K562 (cell line): ENCODE results near the gene LMAN2. TPM values are rescaled to one million over a fixed set of nuclear protein-coding genes. Genes with fewer than 3 reads are reported as not detected.
A peak's percentile ranks its signal among the peaks of the same experiment; 100 is the strongest.

Experiments
- ARID1B ChIP-seq: fragments of 450-650 bp; IDR thresholded peaks from 2 replicates; pipeline ENCODE4 v1.6.1; 2016; ENCODE audit warnings: antibody characterized with exemption, mild to moderate bottlenecking, inconsistent platforms
- CBX1 ChIP-seq: sonication (generic); IDR thresholded peaks from 2 replicates; pipeline ENCODE4 v1.6.1; 2016; ENCODE audit warnings: antibody characterized with exemption, low read depth, mild to moderate bottlenecking
- CCAR2 ChIP-seq: fragments of 200-400 bp; formaldehyde crosslinking; IDR thresholded peaks from 2 replicates; pipeline ENCODE4 v1.6.1; 2017; ENCODE audit warnings: mild to moderate bottlenecking, low read depth, low read length
- FOXA3 ChIP-seq, 2 experiments: fragments of 450-650 bp in 1 of 2; sonication (generic) in 1 of 2; formaldehyde crosslinking; IDR thresholded peaks in 1 of 2; conservative IDR thresholded peaks in 1 of 2; 2 replicates each; pipeline versions ENCODE4 v1.4.0 to v1.8.0; 2020 to 2022; ENCODE audit warnings: mild to moderate bottlenecking in 2 of 2, missing genetic modification reagents in 1 of 2
- GABPA ChIP-seq: fragments of 200-800 bp; sonication (Bioruptor generic); conservative IDR thresholded peaks from 2 replicates; pipeline ENCODE4 v1.6.1; 2016; ENCODE audit warnings: low read depth, missing genetic modification characterization, missing compliant biosample characterization
- HNRNPK ChIP-seq: fragments of 200-400 bp; formaldehyde crosslinking; IDR thresholded peaks from one replicate; pipeline ENCODE4 v1.6.1; 2018; ENCODE audit warnings: mild to moderate bottlenecking, low read depth, low read length; ENCODE audit not compliant: poor library complexity, severe bottlenecking
- KAT2B ChIP-seq: IDR thresholded peaks from one replicate; pipeline ENCODE4 v1.6.1; 2012; ENCODE audit warnings: low read depth, mild to moderate bottlenecking, control low read depth, inconsistent platforms, low read length, moderate library complexity
- RBBP5 ChIP-seq: fragments of 200-600 bp; sonication (generic); IDR thresholded peaks from 2 replicates; pipeline ENCODE4 v1.6.1; 2012; ENCODE audit warnings: borderline replicate concordance, mild to moderate bottlenecking, low read length, control low read depth, inconsistent platforms; ENCODE audit not compliant: insufficient read depth, poor library complexity, severe bottlenecking
- RBFOX2 ChIP-seq: fragments of 200-400 bp; formaldehyde crosslinking; IDR thresholded peaks from 2 replicates; pipeline ENCODE4 v1.6.1; 2017; ENCODE audit warnings: low read depth, mild to moderate bottlenecking, low read length, moderate library complexity
- RBM17 ChIP-seq: fragments of 200-400 bp; formaldehyde crosslinking; IDR thresholded peaks from 2 replicates; pipeline ENCODE4 v1.6.1; 2017; ENCODE audit warnings: low read depth, mild to moderate bottlenecking, low read length, borderline replicate concordance
- ZNF165 ChIP-seq: fragments of 250-450 bp; sonication (Bioruptor Pico); IDR thresholded peaks from 2 replicates; pipeline ENCODE4 v1.4.0; 2020; ENCODE audit warnings: borderline replicate concordance
- ZNF263 ChIP-seq: sonication (generic); formaldehyde crosslinking; IDR thresholded peaks from 2 replicates; pipeline ENCODE4 v1.8.0; 2022; ENCODE audit warnings: mild to moderate bottlenecking, missing genetic modification reagents, borderline replicate concordance
- ZNF384 ChIP-seq: IDR thresholded peaks from 2 replicates; pipeline ENCODE4 v1.6.1; 2012; ENCODE audit warnings: low read depth, low read length, improper control_type of control experiment
- ZNF507 ChIP-seq: conservative IDR thresholded peaks from 2 replicates; pipeline ENCODE4 v1.6.1; 2017; ENCODE audit warnings: missing genetic modification characterization, missing compliant biosample characterization
- ZNF717 ChIP-seq: fragments of 250-450 bp; sonication (Bioruptor Pico); IDR thresholded peaks from 2 replicates; pipeline ENCODE4 v1.5.0; 2021
- polyA plus RNA-seq, 8 experiments: library from polyadenylated mRNA; depleted of rRNA in 4 of 8; stranded (reverse) in 5 of 8; unstranded in 3 of 8; fragments of >200 nt; fragmentation: Nextera tagmentation in 2 of 8; fragmentation: Illumina TruSeq in 1 of 8; extraction: Ambion mirVana in 2 of 8; extraction: Trizol in 1 of 8; gene quantifications; 2 replicates each; pipeline versions ENCODE4 v1.2.1 to v1.2.3, GENCODE V29; 2011 to 2014; ENCODE audit warnings: inconsistent platforms in 1 of 8, missing spikeins in 1 of 8
- total RNA-seq, 7 experiments: library from RNA; depleted of rRNA in 6 of 7; stranded (reverse); fragments of >200 nt in 6 of 7; fragmentation: Illumina TruSeq in 2 of 7; extraction: Trizol in 2 of 7; gene quantifications; 2 replicates each; pipeline versions ENCODE4 v1.2.1 to v1.2.3, GENCODE V29; 2011 to 2021; ENCODE audit warnings: low replicate concordance in 1 of 7
- TF ChIP-seq, protein P1 (sequence below): fragments of 250-450 bp; sonication (Bioruptor Pico); IDR thresholded peaks from 2 replicates; pipeline ENCODE4 v1.5.0; 2021
- TF ChIP-seq, protein P2 (sequence below), 2 experiments: fragments of 200-800 bp in 1 of 2; sonication (Bioruptor generic) in 1 of 2; sonication (generic) in 1 of 2; formaldehyde crosslinking in 1 of 2; IDR thresholded peaks in 1 of 2; conservative IDR thresholded peaks in 1 of 2; 2 replicates each; pipeline versions ENCODE4 v1.5.0 to v1.6.1; 2016 to 2020; ENCODE audit warnings: missing compliant biosample characterization in 1 of 2, missing genetic modification characterization in 1 of 2, missing genetic modification reagents in 1 of 2

Gene LMAN2
- total and polyA plus RNA-seq, 9 of the 15 experiments (the other 6 are each of a cell fraction or from before 2014, with no cell fraction given), result 2.7 to 254 (median 136) TPM

DNA sequence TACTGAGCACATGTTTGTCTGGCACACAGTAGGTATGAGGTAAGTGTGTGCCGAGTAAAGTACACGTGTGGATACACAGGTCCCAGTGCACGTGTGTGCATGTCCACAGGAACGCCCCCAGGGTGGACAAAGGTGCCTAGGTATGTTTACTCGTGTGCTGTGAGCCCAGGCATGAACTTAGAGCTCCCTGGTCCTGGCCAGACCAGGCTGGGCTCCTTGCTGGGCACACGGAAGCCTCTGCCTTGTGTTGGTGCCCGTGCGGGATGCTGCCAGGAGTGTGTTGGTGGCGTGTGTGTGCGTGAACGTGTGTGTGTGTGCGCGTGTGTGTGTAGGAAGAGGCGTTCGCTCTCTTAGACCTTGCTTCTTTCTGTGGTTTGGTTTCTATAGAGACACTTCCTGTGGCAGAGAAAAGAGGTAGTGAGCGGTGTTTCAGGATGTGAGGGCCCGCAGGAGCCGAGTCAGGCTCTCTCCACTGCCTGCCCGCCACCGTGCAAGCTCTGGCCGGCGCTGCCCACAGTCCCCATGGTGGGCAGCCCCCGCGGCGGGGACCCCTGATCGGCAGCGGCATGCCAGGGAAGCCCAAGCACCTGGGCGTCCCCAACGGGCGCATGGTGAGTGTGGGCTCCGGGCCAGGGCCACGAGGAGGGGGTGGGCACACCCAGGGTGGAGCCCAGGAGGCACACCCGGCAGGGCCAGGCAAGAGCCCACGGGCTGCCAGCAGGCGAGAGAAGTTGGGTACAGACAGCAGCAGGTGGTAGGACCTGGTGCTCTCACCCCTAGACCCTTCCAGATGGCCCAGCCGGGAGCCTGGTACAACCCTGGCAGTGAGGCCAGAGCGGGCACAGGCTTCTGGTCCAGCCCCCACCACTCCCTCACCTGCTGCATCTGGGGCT is 6.2 kb upstream of the LMAN2 start, which contains the start of gene RGS14 (continued):
- TF ChIP-seq, protein P1, sequence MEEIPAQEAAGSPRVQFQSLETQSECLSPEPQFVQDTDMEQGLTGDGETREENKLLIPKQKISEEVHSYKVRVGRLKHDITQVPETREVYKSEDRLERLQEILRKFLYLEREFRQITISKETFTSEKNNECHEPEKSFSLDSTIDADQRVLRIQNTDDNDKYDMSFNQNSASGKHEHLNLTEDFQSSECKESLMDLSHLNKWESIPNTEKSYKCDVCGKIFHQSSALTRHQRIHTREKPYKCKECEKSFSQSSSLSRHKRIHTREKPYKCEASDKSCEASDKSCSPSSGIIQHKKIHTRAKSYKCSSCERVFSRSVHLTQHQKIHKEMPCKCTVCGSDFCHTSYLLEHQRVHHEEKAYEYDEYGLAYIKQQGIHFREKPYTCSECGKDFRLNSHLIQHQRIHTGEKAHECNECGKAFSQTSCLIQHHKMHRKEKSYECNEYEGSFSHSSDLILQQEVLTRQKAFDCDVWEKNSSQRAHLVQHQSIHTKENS, result no peak
- TF ChIP-seq KAT2B, result no peak
- TF ChIP-seq, protein P2, sequence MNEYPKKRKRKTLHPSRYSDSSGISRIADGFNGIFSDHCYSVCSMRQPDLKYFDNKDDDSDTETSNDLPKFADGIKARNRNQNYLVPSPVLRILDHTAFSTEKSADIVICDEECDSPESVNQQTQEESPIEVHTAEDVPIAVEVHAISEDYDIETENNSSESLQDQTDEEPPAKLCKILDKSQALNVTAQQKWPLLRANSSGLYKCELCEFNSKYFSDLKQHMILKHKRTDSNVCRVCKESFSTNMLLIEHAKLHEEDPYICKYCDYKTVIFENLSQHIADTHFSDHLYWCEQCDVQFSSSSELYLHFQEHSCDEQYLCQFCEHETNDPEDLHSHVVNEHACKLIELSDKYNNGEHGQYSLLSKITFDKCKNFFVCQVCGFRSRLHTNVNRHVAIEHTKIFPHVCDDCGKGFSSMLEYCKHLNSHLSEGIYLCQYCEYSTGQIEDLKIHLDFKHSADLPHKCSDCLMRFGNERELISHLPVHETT (CRISPR knock-in tag; conservative IDR thresholded peaks at IDR 0.05 in 1 of 2, IDR thresholded peaks at IDR 0.05 in 1 of 2), result no peak
- no peak for TF ChIP-seq HNRNPK
- 0 out of 2 replicates have a peak, but pooled peaks have one; percentile 29 for TF ChIP-seq CBX1
- TF ChIP-seq RBM17, result no peak
- no peak for TF ChIP-seq CCAR2
- peak in 1 of 2 experiments; percentile 3; a peak in 1 of 4 replicates for TF ChIP-seq FOXA3 (CRISPR knock-in tag; conservative IDR thresholded peaks at IDR 0.05 in 1 of 2, IDR thresholded peaks at IDR 0.05 in 1 of 2)
- TF ChIP-seq GABPA (tag), result peak; percentile 80
- TF ChIP-seq ZNF507 (tag), result no peak
- no peak for TF ChIP-seq ZNF384
- no peak for TF ChIP-seq ZNF165 (CRISPR knock-in tag)
- peak; percentile 13; the same call in 1 of the 2 replicates for TF ChIP-seq ARID1B
- no peak for TF ChIP-seq ZNF717 (CRISPR knock-in tag)
- TF ChIP-seq ZNF263 (CRISPR knock-in tag), result peak; percentile 50; the same call in 1 of the 2 replicates
- peak; percentile 60 for TF ChIP-seq RBFOX2
- peak; percentile 46 for TF ChIP-seq RBBP5
